GM21515 (cell line): ENCODE measurements around the gene GULP1.
"Not testable (repeated sequence)": the region's sequence is repeated elsewhere in the genome, so short reads cannot be mapped to it uniquely, and the experiment has no call there.

Source experiments
- ATAC-seq: cut with Tn5 transposase; IDR thresholded peaks from one replicate; pipeline ENCODE4 v1.9.1; 2021; ENCODE audit not compliant: unreplicated experiment

GULP1 gene

DNA sequence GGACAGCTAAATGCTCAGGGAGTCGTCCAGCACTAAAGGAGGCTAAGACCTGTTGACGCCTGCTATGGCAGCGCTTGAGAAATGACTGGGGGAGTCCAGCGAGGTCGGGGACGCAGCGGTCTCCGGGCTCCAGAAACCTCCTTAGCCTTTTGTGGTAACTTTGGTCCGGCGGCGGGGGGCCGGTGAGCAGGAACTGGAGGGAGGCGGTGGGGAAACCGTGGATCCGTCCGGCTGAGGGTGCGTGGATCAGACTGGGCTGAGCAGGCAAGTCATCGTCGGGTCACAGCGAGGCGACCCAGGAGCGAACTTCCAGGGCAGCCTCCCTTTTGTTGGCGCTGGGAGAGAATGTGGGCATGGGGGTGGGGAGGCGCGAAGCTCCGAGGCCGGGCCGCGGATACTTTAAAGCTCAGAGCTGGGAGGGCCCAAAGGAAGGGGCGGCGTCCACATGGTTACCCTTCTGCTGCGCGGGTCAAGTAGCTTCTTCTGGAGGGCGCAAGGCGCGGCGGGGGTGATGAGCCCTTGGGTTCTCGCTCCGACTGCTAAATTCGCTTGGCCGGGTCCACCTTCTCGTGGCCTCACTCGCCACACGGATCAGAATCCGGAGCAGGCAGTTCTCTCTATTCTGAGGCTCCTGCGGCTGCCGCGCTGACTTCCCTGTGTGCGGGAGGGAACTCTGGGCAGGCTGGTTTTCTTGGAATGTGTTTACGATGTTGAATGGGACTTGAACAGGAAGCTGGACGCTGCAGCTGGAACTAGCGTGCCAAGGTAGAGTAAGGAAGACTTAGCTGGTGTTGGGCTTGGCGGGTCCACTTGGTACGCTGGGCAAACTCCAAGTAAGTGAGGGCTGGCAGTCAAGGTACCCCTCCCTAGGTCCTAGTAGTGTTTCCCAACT, 920 bp downstream of the GULP1 start:
- no peak for ATAC-seq

DNA sequence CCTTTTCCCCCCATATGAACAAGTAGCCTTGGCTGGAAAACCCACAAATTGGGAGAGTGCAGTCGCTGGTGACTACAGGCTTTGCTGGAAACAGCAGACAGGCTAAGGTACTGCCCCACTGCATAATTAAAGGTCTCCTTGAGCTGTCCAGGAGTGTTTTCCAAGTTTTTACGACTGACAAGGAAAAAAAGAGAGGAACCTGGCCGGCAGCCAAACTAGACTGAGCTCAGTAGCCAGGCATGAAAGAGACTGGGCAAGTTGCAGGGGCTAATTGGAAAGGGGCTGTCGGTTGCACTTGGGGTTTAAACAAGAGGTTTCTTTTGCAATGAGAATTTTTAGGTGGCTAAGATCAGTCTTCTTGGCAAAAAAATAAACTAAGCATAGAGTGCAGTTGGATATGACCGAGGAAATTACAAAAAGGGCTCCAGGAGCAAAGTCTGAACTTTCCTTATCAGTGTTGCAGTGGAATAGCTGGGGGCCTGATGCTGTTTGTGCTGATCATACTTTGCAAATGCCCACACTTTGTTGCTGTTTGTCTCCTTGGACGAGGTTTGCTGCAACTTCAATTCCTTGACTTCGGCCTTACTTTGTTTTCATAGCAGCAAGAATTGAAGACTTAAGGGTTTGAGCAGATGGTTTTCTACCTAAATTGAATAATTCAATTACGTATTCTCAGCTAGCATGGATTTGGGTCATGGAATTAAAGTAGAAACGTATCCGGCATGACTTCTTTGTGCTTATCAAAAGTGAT, 2.1 kb downstream of the GULP1 start:
- no peak for ATAC-seq

DNA sequence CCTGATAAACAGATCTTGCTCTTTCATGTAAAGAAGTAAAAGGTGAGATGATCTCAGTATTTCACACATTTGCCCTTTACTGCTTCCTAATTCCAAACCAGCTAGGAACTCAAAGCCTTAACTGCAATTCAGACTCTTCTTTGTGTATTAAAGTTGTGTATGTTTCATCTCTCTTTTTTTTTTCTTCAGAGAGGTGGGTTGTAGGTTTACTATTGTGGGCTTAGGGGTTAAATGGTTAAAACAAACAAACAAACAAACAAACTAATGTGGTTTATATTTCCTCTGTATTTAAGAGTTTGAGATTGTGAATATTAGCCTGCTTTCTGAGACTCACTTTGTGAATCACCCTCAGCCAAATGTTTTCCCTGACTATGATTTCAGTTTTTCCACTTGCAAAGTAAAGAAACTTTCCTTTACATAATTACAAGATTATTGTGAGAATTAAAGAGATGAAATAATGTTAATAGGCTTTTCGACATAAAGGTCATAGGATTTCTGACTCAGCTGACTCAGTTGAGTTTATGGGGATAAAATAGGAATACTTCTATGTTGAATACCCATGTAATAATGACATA, 2.8 kb downstream of the GULP1 start:
- no peak for ATAC-seq

DNA sequence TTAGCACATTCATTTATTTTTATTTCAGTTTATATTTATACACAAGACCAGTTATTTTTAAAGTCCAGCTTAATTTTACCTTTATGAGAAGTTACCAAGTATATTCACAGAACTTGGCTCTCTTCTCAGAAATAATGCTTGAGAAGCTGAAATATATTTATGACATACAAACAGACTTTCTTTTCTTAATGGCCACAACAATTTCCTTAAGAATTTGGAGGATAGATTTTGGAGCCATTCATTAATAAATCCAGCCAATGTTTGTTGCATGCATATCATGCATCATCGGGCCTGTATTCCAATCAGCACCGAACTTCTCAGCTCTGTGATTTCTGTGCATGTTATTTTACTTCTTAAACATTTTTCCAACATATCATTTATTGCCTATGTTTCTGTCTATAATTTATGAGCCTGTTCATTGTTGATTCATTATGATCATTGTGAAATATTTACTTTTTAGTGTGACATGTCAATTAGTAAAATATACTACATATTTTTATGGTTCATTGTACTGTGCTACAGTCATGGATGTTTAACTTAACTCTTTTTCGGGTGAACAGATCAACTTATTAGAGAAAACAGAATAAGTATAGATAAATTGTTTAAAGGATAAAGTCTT, 3.5 kb downstream of the GULP1 start:
- ATAC-seq, result no peak

DNA sequence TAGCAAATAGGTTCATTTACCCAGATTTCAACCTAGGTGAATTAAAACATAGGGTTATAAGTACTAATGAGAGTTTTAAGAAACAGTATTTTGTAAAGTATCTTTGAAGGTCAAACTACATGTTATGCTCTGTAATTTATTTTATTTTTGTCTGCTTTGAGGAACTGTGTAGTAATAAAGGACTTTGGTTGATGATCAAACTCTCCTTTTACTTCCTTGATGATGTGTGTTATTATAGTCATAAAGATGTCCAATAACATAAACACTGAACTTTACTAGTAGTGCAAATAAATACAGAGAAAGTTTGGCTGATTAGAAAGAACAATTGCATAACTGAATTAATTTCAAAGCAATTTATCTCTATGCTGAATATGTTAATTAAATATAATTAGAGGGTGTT, 6.3 kb downstream of the GULP1 start:
- ATAC-seq, result no peak

DNA sequence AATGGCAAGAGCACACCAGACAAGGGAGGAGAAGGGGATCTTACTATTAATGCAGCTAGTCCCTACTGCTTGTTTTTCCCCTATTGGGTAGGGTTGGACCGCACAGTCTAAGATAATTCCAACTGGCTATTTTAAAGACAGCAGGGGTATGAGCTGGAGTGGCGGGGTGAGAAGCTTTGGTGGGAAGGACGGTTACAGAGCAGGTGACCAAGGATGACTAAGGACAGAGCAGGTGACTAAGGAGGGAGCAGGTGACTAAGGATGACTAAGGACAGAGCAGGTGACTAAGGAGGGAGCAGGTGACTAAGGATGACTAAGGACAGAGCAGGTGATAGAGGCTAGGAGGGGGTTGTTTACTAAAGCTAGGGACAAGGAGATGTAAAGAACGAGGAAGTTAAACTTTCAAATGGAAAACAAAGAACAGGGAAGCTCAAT, 7.3 kb downstream of the GULP1 start:
- ATAC-seq, result not testable (repeated sequence)

DNA sequence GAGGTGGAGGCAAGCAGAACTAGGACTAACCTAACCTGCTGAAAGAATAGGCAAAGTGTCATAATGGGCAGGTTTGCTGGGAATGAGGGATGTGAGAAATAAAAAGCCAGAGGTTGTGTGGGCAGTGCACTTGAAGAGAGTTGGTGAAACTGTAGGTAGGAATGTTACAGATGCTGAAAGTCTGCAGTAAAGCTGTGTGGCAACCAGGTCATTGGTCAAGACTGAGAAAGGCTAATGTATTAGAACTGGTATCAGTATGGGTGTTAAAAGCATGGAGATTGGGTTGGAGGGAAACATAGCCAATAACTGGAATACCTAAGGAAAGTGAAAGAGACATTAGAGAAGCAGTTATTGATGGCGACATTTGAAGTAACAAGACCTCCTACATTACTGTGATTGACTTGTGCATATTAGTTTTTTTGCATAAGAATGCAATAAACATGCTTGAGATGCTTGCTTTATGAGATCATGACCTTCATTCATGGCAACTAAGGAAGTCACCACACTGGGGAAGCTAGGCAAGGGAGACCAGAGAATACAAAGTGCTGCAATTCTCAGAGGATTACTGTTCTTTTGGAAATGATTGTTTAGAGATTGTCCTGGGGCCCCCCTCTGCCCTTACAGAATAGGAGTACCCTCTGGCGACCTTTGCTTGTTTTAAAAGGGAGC, 11.8 kb downstream of the GULP1 start:
- no peak for ATAC-seq

DNA sequence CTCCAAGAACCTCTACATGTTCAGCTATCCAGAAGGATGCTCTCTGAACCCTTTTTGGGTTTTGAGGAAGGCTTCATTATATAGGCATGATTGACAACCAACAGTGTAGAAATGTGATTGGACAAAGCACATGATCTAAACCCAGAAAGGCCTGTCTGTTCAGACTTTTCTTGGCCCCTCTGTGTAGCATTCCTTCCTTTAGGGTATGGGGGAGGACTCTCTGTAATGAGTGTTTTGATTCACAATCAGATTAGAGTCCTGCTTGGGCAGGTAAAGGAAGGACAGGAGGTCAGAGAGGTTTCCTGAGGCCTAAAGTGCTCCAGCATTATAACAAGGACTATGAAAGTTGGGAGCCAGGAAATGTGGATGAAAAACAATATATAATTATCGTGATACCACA, 13.6 kb downstream of the GULP1 start:
- ATAC-seq, result no peak

DNA sequence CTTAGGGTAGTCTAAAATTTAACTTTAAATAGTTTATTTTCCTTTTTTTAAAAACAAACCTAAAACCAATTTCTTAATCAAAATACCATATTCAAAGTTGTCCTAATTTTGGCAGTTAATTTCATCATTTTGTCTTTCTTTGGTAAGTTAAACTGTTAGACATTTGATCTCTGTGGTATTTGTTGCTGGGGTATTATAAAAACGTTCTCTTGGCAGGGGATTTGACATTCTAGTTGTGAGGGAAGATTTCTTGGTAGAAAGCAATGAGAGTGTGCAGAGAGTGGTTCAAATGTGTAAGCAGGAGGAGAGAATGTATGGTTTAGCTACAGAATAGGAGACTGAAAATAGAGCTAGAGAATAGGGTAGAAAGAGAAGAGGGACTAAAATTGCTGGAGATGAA, 14.6 kb downstream of the GULP1 start:
- no peak for ATAC-seq

DNA sequence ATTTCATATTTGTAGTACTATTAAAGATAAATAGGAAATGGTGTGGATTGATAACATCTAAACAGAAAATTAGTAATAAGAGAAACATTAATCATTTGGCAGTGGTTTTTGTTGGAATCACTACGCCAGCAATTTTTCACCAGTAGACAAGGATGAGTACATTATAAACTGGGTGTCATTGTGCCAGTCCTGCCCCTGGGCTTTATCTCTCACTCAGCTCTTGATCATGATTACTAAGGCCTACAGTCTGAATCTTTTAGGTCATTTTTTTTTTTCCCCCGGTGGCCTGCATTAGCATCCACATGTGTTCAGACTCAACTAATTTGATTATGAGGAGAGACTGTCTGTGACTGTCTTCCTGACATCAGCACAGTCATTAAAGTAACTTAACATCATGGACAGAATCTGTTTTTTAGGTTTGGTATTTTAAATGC, 16.2 kb downstream of the GULP1 start:
- ATAC-seq, result no peak

DNA sequence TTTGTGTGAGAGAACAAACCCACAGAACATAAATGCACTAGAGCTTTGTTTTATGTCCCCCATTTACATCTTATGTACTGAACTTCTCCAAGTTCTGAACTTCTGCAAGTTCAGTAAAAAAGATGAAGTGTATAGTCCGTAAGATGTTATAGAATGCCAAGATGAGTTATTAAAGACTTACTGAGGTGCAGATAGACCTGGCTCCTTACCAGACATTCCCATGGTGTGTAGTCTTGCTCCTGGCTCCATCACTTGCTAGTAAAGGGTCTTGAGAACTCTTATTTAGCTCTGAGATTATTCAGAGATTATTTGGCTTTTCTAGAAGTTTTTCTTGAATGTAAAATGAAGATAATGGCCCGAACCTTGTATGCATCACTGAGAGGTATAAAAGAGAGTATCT, 16.8 kb downstream of the GULP1 start:
- no peak for ATAC-seq

DNA sequence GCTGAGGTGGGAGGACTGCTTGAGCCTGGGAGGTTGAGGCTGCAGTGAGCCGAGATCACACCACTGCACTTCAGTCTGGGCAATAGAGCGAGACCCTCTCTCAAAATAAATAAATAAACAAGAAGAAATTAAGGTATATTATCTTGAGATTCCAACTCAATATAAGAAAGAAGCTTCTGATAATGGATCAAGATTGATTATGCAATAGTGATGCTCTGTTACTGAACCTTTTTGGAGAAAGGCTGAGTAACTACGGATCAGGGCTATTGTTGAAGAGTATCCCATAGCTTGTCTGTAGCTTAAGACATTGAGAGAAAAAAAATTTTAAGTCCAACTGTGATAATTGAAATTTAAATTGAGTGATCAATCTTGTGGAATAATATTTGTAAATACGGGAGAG, 17.7 kb downstream of the GULP1 start:
- no peak for ATAC-seq

DNA sequence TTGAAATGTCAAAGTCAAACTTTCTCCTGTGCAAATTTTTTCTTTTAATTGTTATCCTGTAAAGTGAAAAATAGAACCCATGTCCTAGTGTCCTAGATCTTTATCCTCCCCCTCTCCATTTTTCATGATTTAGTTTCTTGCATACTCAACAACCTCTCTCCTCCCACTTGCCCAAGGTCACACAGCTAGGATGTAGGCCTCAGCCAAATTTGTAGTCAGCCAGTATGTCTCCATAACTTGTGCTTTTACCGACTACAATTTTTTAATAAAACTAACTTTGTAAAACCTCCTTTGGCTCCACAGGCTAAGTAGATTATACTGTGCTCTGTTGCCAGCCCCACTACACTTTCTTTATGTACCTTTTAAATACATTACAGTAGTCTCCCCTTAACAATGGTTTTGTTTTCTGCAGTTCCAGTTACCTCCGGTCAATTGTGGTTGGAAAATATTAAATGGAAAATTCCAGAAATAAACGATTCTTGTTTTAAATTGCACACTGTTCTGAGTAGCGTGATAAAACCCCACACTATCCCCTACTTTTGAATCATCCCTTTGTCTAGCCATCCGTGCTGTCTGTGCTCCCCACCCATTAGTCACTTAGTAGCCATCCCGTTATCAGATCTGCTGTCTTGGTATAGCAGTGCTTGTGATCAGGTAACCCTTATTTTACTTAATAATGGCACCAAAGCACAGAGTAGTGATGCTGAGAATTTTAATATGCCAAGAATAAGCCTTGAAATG, 22.8 kb downstream of the GULP1 start:
- ATAC-seq, result no peak

DNA sequence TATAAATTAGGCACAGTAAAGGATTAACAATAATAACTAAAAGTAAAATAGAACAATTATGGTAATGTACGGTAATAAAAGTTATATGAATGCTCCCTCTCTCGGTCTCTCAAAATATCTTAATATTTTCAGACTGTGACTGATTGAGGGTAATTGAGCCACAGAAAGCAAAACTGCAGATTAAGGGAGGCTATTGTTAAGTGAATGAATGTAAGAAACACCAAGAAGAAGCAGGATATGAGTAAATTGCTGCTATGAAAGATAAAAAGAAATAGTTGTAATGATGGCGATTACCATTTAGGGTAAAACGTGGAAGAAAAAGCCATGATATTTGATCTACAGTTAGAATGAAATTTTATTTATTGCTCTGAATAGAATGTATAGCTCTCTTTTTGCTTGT, 24.1 kb downstream of the GULP1 start:
- no peak for ATAC-seq

DNA sequence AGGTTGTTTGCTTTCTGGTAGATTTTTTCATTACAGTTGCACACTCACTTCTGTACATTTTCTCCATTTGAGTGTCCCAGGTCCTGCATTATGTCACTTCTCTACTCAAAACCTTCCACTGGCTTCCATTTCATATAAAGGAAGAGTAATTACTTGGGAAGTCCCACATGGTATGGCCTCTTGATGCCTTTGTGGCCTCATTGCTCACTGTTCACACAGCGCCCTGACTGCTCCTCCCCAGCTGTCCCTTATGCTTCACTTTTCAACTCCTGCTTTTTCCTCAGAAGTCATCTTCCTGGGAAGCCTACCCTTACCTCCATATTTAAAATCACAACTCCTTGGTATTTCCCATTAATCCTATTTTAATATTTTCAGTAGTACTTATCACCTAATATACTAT, 24.7 kb downstream of the GULP1 start:
- ATAC-seq, result no peak

DNA sequence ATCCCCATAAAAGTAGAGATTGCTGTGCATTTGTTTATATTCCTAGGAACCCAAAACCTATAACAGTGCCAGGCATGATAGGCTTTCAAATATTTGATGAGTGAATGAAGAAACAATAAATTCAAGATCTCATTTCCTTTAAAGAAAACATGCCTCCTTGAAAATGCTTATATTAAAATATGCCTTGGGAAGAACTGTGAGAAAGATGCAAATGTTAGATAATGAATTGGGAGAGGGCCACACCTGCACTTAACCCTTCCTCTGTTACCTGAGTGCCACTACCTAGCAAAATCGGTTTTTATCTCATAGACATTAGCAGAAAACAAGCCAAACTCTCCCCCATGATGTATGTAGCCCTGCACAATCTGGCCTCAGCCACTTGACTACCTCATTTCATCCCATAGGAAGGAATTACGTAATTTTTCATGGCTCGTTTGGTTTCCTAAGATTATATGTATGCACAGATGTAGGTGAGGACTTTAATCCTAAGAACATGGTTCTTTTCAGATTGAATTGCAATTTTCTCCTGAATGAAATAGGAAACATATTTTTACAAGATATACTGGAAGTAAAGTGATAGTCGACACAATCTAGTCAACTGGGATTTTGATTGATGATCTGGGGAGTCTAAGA, 25.2 kb downstream of the GULP1 start:
- ATAC-seq, result no peak

DNA sequence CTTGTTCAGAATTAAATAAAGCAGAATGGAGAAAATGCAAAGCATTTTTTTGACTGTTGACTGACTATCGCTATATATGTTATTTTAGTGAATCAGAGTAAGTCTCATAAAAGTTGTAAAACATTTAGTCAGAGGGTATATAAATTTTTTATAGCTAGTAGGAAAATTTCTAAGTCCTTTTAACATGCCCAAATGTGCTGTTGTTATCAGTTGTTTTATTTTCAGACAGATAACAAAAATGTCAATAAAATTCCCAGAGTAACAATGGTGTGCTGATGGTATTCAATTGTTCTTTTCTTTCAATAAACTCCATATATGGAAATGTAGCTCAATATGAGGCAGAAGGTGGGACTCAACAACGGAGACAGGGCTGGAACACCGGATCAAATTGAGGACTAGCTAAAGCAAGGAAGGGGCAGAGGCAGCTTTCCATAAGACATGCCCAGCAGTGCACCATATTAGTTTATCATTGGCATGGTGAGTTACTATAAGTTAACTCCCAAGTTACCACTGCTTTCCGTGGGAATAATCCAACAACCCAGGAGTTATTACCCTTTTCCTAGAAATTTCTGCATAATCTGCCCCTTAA, 26.6 kb downstream of the GULP1 start:
- ATAC-seq, result no peak

DNA sequence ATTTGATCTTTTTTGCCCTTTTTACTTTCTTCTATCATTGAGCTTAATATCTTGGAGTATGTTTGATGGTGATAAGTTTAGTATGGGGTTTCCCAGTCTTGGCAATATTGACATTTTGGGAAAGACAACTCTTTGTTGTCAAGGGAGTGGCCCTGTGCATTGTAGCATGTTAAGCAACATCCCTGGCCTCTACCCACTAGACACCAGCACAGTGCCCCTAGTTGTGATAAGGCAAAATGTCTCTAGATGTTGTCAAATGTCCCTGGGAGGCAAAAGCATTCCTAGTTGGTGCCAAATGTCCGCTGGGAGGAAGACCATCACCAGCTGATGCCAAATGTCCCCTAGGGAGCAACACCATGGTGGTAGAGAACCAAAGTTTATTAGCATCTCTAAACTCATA, 28.2 kb downstream of the GULP1 start:
- no peak for ATAC-seq

DNA sequence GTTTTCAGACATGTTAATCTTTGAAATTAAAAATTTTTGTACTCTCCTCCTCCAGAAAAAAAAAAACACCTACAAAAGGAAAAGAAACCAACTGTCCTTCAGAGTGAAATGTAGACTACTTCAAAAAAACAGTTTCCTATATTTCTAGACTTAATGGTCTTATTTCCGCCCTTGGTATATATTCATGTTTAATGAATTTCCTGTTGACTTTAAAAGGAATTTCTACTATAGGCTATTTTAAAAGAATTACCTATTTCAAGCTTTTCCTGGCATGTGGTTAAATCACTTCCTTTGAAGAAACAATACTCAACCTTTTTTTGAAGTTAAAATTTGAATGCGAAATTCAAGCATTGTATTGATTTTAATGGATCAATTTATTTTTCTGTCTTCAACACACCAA, 29.2 kb downstream of the GULP1 start:
- no peak for ATAC-seq
